ENCODE results near the gene RNF112.
A peak's percentile ranks its signal among the peaks of the same experiment; 100 is the strongest.

RNF112 gene

GRCh38 chr17:19379361-19380065 is 31.5 kb upstream of the RNF112 start:
- intact Hi-C loops (cut with micrococcal nuclease) = loop anchor here (5.0 kb wide), 1 partner anchor 128 kb away; no protein-coding TSS in a partner anchor
- H3K4me3 Mint-ChIP-seq = peak overlapping the region; percentile 100
- H3K9me3 Mint-ChIP-seq = no peaks in the 10 kb centered on the region
- H3K27ac Mint-ChIP-seq = peak overlapping the region; percentile 98
- peaks cover 73% of the 10 kb centered on the region for H3K36me3 Mint-ChIP-seq (ENCODE audit: low read depth)
- H3K4me1 Mint-ChIP-seq (ENCODE audit: low read depth) = peaks cover 46% of the 10 kb centered on the region
- no peaks in the 10 kb centered on the region for H3K27me3 Mint-ChIP-seq

GRCh38 chr17:19380481-19381301 is 30.3 kb upstream of the RNF112 start:
- peaks cover 55% of the 10 kb centered on the region for H3K4me1 Mint-ChIP-seq (ENCODE audit: low read depth)
- peaks cover 81% of the 10 kb centered on the region for H3K36me3 Mint-ChIP-seq (ENCODE audit: low read depth)
- H3K27ac Mint-ChIP-seq = no peak overlapping the region
- H3K4me3 Mint-ChIP-seq = no peak overlapping the region
- intact Hi-C loops (cut with micrococcal nuclease) = no loop called here
- no peaks in the 10 kb centered on the region for H3K27me3 Mint-ChIP-seq
- no peaks in the 10 kb centered on the region for H3K9me3 Mint-ChIP-seq

GRCh38 chr17:19381361-19381740 is 29.7 kb upstream of the RNF112 start:
- Mint-ChIP-seq H3K4me3 (no peak overlapping the region), H3K36me3 (ENCODE audit: low read depth) (peaks cover 81% of the 10 kb centered on the region), H3K27me3 (no peaks in the 10 kb centered on the region), H3K4me1 (ENCODE audit: low read depth) (peaks cover 58% of the 10 kb centered on the region), H3K9me3 (no peaks in the 10 kb centered on the region), H3K27ac (no peak overlapping the region)
- intact Hi-C loops (cut with micrococcal nuclease) = no loop called here

GRCh38 chr17:19381741-19382444 is 29.1 kb upstream of the RNF112 start:
- H3K4me3 Mint-ChIP-seq = no peak overlapping the region
- intact Hi-C loops (cut with micrococcal nuclease) = no loop called here

GRCh38 chr17:19382531-19383444 is 28.2 kb upstream of the RNF112 start:
- H3K4me1 Mint-ChIP-seq (ENCODE audit: low read depth) = peaks cover 66% of the 10 kb centered on the region
- H3K4me3 Mint-ChIP-seq = no peak overlapping the region
- H3K27me3 Mint-ChIP-seq = no peaks in the 10 kb centered on the region
- intact Hi-C loops (cut with micrococcal nuclease) = no loop called here
- H3K9me3 Mint-ChIP-seq = no peaks in the 10 kb centered on the region
- H3K36me3 Mint-ChIP-seq (ENCODE audit: low read depth) = peaks cover 76% of the 10 kb centered on the region
- H3K27ac Mint-ChIP-seq = no peak overlapping the region

More at GRCh38 chr17:19381741-19382444, 29.1 kb upstream of the RNF112 start:
- peaks cover 61% of the 10 kb centered on the region for H3K4me1 Mint-ChIP-seq (ENCODE audit: low read depth)
- no peaks in the 10 kb centered on the region for H3K9me3 Mint-ChIP-seq
- peaks cover 81% of the 10 kb centered on the region for H3K36me3 Mint-ChIP-seq (ENCODE audit: low read depth)
- no peak overlapping the region for H3K27ac Mint-ChIP-seq
- no peaks in the 10 kb centered on the region for H3K27me3 Mint-ChIP-seq

- peaks cover 72% of the 10 kb centered on the region for H3K4me1 Mint-ChIP-seq (ENCODE audit: low read depth)
- no peaks in the 10 kb centered on the region for H3K27me3 Mint-ChIP-seq
- intact Hi-C loops (cut with micrococcal nuclease) = no loop called here
- H3K9me3 Mint-ChIP-seq = no peaks in the 10 kb centered on the region
- H3K4me3 Mint-ChIP-seq = no peak overlapping the region
- H3K27ac Mint-ChIP-seq = peak overlapping the region; percentile 54
- peaks cover 69% of the 10 kb centered on the region for H3K36me3 Mint-ChIP-seq (ENCODE audit: low read depth)
Measured at GRCh38 chr17:19383681-19384470, 27.2 kb upstream of the RNF112 start.

- H3K9me3 Mint-ChIP-seq = no peaks in the 10 kb centered on the region
- H3K4me1 Mint-ChIP-seq (ENCODE audit: low read depth) = peaks cover 72% of the 10 kb centered on the region
- intact Hi-C loops (cut with micrococcal nuclease) = no loop called here
- peak overlapping the region; percentile 54 for H3K27ac Mint-ChIP-seq
- H3K36me3 Mint-ChIP-seq (ENCODE audit: low read depth) = peaks cover 59% of the 10 kb centered on the region
- no peak overlapping the region for H3K4me3 Mint-ChIP-seq
- H3K27me3 Mint-ChIP-seq = no peaks in the 10 kb centered on the region
Measured at GRCh38 chr17:19384723-19385391, 26.2 kb upstream of the RNF112 start.

- intact Hi-C loops (cut with micrococcal nuclease) = no loop called here
- H3K36me3 Mint-ChIP-seq (ENCODE audit: low read depth) = peaks cover 52% of the 10 kb centered on the region
- H3K4me3 Mint-ChIP-seq = no peak overlapping the region
- peaks cover 77% of the 10 kb centered on the region for H3K4me1 Mint-ChIP-seq (ENCODE audit: low read depth)
- H3K9me3 Mint-ChIP-seq = no peaks in the 10 kb centered on the region
- H3K27me3 Mint-ChIP-seq = no peaks in the 10 kb centered on the region
- H3K27ac Mint-ChIP-seq = no peak overlapping the region
Measured at GRCh38 chr17:19385521-19385983, 25.5 kb upstream of the RNF112 start.

GRCh38 chr17:19386051-19386929 is 24.7 kb upstream of the RNF112 start:
- H3K4me1 Mint-ChIP-seq (ENCODE audit: low read depth) = peaks cover 77% of the 10 kb centered on the region
- H3K4me3 Mint-ChIP-seq = no peak overlapping the region
- H3K9me3 Mint-ChIP-seq = no peaks in the 10 kb centered on the region
- intact Hi-C loops (cut with micrococcal nuclease) = no loop called here
- H3K36me3 Mint-ChIP-seq (ENCODE audit: low read depth) = peaks cover 44% of the 10 kb centered on the region
- H3K27me3 Mint-ChIP-seq = no peaks in the 10 kb centered on the region
- H3K27ac Mint-ChIP-seq = peak overlapping the region; percentile 2

- no peak within 1 kb of the TSS for H3K4me3 Mint-ChIP-seq
- peak within 1 kb of the TSS; percentile 2 for H3K27ac Mint-ChIP-seq
- intact Hi-C loops (cut with micrococcal nuclease) = no loop called here
Measured at GRCh38 chr17:19386974-19387920, 23.8 kb upstream of the RNF112 start, which contains the start of gene MFAP4. MFAP4 (minus strand) TSS chr17:19387190; CDS start chr17:19387155, 35 bp downstream.

More at GRCh38 chr17:19386974-19387920, 23.8 kb upstream of the RNF112 start, which contains the start of gene MFAP4:
- H3K27me3 Mint-ChIP-seq = no peaks in the 10 kb centered on the region
- H3K9me3 Mint-ChIP-seq = no peaks in the 10 kb centered on the region
- peaks cover 73% of the 10 kb centered on the region for H3K4me1 Mint-ChIP-seq (ENCODE audit: low read depth)
- peaks cover 35% of the 10 kb centered on the region for H3K36me3 Mint-ChIP-seq (ENCODE audit: low read depth)
